Mesothelial cell of epicardium (in vitro differentiated cells): Measurements from ENCODE around the gene LRRC37A. TPM values are rescaled to one million over a fixed set of nuclear protein-coding genes. Genes with fewer than 3 reads are reported as not detected.
"Not testable (repeated sequence)": the region's sequence is repeated elsewhere in the genome, so short reads cannot be mapped to it uniquely, and the experiment has no call there.

Experiments
- DNase-seq, 2 experiments: peaks; one replicate each; pipeline ENCODE4 v3.0.0; 2021; ENCODE audit warnings: low spot score in 2 of 2; ENCODE audit not compliant: unreplicated experiment in 2 of 2
- H3K27ac Mint-ChIP-seq: 2 replicates; pipeline ENCODE4 v1.8.0; 2021; ENCODE audit warnings: mixed read lengths
- H3K27me3 Mint-ChIP-seq: 2 replicates; pipeline ENCODE4 v1.8.0; 2021; ENCODE audit warnings: low read depth, mixed read lengths
- H3K36me3 Mint-ChIP-seq: 2 replicates; pipeline ENCODE4 v1.8.0; 2021; ENCODE audit warnings: mixed read lengths
- H3K4me1 Mint-ChIP-seq: 2 replicates; pipeline ENCODE4 v1.8.0; 2021; ENCODE audit warnings: mixed read lengths
- H3K4me3 Mint-ChIP-seq: 2 replicates; pipeline ENCODE4 v1.8.0; 2021; ENCODE audit warnings: mild to moderate bottlenecking, moderate library complexity, mixed read lengths
- H3K9me3 Mint-ChIP-seq: 2 replicates; pipeline ENCODE4 v1.8.0; 2021; ENCODE audit warnings: mixed read lengths
- total RNA-seq: library from RNA; stranded (reverse); gene quantifications from 3 replicates; pipeline ENCODE4 v1.2.1, GENCODE V29; 2021
- TF ChIP-seq, protein P1 (sequence below): fragments of 200-600 bp; sonication (generic); IDR thresholded peaks from one replicate; pipeline ENCODE4 v1.5.0; 2021; ENCODE audit warnings: antibody characterized with exemption; ENCODE audit not compliant: unreplicated experiment

Gene LRRC37A
- total RNA-seq = 5.9 to 7.3 TPM (median 7.3 TPM) in 3 replicates

DNA sequence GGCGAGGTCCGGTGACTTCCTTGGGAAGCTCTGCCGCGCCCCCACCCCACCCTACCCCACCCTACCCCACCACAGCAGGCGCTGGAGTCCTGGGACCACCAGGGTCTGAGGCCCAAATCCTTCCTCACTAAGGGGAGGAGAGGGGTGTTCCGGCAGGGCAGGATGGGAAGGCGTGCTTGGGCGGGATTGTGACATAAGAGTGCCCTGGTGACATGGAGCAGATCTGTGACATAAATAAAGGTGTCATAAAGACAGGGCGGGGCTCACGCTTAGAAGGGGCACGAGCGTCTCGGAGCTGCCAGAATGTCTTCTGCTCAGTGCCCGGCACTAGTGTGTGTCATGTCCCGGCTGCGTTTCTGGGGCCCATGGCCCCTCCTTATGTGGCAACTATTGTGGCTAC lies at the start of gene LRRC37A:
LRRC37A (plus strand) TSS at position 301 of the 400 bp plus-strand sequence; CDS start at position 304, 3 bp downstream.
- DNase-seq, H3K27ac Mint-ChIP-seq, H3K4me3 Mint-ChIP-seq, H3K27me3 Mint-ChIP-seq, H3K9me3 Mint-ChIP-seq, H3K36me3 Mint-ChIP-seq, H3K4me1 Mint-ChIP-seq: not testable (repeated sequence)

DNA sequence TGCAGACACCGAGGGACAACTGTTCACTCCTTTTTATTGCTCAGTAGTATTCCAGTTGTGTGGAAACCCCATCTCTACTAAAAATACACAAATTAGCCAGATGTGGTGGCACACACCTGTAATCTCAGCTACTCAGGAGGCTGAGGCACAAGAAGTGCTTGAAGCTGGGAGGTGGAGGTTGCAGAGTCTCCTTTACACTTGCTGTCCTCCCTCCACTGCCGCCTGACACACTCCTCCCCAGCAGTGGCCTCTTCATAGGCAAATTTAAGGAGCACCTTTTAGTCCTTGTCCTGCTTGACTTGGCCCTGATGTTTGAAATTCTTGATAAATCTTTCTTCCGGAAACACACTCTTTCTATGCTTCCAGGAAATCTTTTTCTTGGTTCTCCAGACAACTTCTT lies 45.8 kb upstream of the LRRC37A start:
- DNase-seq = not testable (repeated sequence)

DNA sequence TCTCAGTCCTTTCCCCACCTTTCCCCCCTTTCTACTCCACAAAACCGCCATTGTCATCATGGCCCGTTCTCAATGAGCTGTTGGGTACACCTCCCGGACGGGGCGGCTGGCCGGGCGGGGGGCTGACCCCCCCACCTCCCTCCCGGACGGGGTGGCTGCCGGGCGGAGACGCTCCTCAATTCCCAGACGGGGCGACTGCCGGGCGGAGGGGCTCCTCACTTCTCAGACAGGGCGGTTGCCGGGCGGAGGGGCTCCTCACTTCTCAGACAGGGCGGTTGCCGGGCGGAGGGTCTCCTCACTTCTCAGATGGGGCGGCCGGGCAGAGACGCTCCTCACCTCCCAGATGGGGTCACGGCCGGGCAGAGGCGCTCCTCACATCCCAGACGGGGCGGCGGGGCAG lies 42.1 kb upstream of the LRRC37A start:
- not testable (repeated sequence) for DNase-seq, H3K36me3 Mint-ChIP-seq, H3K4me3 Mint-ChIP-seq, H3K27ac Mint-ChIP-seq, H3K4me1 Mint-ChIP-seq, H3K9me3 Mint-ChIP-seq
- H3K27me3 Mint-ChIP-seq = peaks cover 14% of the 10 kb centered on the region

More for the DNA sequence above, 45.8 kb upstream of the LRRC37A start:
- not testable (repeated sequence) for H3K4me3 Mint-ChIP-seq, H3K27ac Mint-ChIP-seq, H3K4me1 Mint-ChIP-seq, H3K36me3 Mint-ChIP-seq, H3K9me3 Mint-ChIP-seq
- peaks cover 19% of the 10 kb centered on the region for H3K27me3 Mint-ChIP-seq

DNA sequence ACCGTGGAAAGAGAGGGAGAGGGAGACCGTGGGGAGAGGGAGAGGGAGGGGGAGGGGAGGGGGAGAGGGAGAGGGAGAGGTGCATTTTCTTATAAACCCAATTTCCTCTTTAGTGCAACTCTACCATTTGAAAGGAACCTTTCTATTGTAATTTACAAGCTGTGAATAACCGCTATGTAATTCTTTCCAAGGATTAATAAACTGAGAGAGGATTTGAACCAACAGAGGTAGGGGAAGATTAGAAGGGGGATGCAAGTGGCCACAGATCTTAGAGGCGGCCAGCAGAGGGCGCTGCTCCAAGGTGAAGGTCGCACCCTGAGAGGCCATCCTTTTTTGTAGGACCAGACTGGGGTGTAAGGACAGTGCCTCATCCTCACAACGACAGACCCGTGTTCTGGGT lies 41.2 kb upstream of the LRRC37A start:
- DNase-seq = peak in 1 of 2 experiments; percentile 66
- not testable (repeated sequence) for H3K36me3 Mint-ChIP-seq, H3K9me3 Mint-ChIP-seq, H3K27ac Mint-ChIP-seq, H3K4me3 Mint-ChIP-seq, H3K4me1 Mint-ChIP-seq
- TF ChIP-seq, protein P1, sequence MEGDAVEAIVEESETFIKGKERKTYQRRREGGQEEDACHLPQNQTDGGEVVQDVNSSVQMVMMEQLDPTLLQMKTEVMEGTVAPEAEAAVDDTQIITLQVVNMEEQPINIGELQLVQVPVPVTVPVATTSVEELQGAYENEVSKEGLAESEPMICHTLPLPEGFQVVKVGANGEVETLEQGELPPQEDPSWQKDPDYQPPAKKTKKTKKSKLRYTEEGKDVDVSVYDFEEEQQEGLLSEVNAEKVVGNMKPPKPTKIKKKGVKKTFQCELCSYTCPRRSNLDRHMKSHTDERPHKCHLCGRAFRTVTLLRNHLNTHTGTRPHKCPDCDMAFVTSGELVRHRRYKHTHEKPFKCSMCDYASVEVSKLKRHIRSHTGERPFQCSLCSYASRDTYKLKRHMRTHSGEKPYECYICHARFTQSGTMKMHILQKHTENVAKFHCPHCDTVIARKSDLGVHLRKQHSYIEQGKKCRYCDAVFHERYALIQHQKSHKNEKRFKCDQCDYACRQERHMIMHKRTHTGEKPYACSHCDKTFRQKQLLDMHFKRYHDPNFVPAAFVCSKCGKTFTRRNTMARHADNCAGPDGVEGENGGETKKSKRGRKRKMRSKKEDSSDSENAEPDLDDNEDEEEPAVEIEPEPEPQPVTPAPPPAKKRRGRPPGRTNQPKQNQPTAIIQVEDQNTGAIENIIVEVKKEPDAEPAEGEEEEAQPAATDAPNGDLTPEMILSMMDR = peak; percentile 53
- peaks cover 12% of the 10 kb centered on the region for H3K27me3 Mint-ChIP-seq

DNA sequence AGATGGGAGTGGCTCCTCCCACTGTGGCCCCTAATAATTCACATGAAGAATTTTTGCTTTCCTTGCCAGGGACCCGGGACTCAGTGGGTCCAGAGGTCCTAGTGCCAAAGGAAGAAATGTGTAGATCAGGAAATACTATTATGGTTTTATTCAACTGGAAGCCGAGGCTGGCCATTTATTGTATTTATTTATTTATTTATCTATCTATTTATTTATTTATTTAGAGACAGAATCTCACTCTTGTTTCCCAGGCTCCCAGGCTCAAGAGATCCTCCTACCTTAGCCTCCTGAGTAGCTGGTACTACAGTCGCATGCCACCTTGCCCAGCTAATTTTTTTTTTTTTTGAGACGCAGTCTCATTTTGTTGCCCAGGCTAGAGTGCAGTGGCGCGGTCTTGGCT lies 40.7 kb upstream of the LRRC37A start:
- not testable (repeated sequence) for H3K4me1 Mint-ChIP-seq, H3K4me3 Mint-ChIP-seq, H3K27ac Mint-ChIP-seq, H3K36me3 Mint-ChIP-seq, DNase-seq, H3K9me3 Mint-ChIP-seq
- peaks cover 11% of the 10 kb centered on the region for H3K27me3 Mint-ChIP-seq

DNA sequence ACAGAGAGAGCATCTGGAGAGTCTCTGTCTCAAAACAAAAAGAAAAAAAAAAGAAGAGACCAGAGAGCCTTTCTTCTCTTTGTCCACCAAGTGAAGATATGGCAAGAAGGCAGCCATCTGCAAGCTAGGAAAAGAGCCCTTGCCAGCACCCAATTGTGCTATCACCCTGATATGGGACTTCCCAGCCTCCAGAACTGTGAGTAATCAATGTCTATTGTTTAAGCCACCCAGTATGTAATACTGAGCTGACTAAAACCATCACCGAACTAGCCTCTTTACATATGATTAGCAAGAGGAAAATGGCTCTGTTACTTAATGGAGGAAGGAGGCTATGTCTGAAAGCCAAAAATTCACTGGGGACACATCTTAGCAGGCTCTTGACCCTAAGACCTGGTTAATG lies 38.6 kb upstream of the LRRC37A start:
- H3K27me3 Mint-ChIP-seq, H3K4me1 Mint-ChIP-seq, H3K4me3 Mint-ChIP-seq, H3K9me3 Mint-ChIP-seq, H3K27ac Mint-ChIP-seq, DNase-seq, H3K36me3 Mint-ChIP-seq: not testable (repeated sequence)

DNA sequence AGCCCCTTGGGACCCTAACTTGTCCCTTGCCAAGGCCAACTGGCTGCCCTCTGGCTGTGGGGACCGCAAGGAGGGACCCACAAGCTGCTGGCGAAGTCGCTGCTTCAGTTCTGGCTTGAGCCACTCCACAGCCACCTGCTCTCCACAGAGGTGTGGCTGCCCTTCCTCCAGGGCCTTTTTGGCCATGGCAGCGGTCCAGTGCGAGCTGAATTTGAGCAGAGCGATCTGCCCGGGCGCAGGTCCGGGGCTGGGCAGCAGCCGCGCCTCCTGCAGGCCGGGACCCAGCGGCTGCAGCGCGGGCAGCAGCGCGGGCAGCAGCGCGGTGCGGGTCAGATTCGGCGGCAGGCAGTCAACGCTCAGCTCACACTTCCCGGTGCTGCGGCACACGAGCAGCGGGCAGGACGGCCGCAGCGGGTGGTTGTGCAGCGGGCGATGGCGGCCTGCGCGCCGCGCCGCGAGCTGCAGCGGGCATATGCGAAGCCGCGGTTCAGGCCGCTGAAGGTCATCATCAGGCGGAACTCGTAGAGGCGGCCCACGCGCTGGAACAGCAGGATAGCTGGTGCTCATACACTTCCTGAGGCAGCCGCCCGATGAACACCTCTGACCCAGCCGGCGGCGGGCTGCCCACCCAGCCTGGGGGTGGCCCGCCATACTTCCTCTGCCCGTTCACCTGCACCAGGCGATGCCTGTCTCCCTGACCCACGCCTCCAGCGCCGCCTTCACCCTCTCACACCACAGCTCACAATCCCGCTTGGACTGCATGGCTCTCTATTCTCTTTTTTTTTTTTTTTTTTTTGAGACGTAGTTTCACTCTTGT lies 34.9 kb upstream of the LRRC37A start:
- DNase-seq = peak in 1 of 2 experiments; percentile 54
- H3K9me3 Mint-ChIP-seq, H3K36me3 Mint-ChIP-seq, H3K27ac Mint-ChIP-seq, H3K4me1 Mint-ChIP-seq: not testable (repeated sequence)
- Mint-ChIP-seq H3K4me3 (peak overlapping the region; percentile 64), H3K27me3 (peaks cover 31% of the 10 kb centered on the region)

DNA sequence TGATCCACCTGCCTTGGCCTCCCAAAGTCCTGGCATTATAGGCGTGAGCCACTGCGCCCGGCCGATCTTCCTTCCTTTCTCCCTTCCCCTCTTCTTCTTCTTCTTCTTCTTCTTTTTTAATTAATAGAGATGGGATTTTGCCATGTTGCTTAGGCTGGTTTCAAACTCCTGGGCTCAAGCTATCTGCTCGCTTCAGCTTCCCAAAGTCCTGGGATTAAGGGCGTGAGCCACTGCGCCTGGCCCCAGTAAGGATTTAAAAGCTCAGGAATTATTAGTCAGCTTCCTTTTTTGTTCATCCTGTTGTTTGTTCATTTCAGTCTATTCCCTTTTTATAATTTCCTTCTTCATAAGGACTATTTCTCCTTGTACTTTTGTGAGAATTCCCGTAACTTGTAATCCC lies 32.7 kb upstream of the LRRC37A start:
- H3K4me1 Mint-ChIP-seq = peaks cover 12% of the 10 kb centered on the region
- TF ChIP-seq, protein P1 = no peak
- peaks cover 48% of the 10 kb centered on the region for H3K27me3 Mint-ChIP-seq
- no peak overlapping the region for H3K27ac Mint-ChIP-seq
- no peak for DNase-seq
- H3K9me3 Mint-ChIP-seq = no peaks in the 10 kb centered on the region
- H3K36me3 Mint-ChIP-seq = peaks cover 5% of the 10 kb centered on the region
- no peak overlapping the region for H3K4me3 Mint-ChIP-seq
